IPS-NIHi7 (cell line): ENCODE results near the gene SPON1.
"Not testable (repeated sequence)": the region's sequence is repeated elsewhere in the genome, so short reads cannot be mapped to it uniquely, and the experiment has no call there.

ENCODE experiments used
- DNase-seq: peaks from one replicate; pipeline ENCODE4 v3.0.0; 2012; ENCODE audit warnings: mixed read lengths; ENCODE audit errors: extremely low spot score

The SPON1 gene

DNA sequence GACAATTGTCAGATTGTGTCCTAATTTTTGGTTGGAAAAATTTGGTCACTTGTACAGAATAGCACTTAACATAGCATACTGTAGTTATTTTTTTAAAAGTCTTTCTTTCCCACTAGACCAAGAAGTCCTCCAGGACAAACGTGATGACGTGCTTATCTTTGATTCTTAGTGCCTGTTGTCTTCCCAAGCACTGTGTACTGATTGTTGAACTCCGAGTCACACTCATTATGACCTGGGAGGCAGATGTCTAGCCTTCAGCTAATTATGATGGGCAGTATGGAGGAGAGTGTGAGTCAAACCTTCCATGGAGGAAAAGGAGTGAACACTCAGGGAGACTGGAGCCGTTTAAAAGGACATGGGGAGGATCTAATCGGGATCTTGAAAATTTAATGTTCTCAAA, 119.8 kb downstream of the SPON1 start:
- no peak for DNase-seq

- DNase-seq, result not testable (repeated sequence)
These were observed 126.3 kb downstream of the SPON1 start for GRCh38 chr11:14088861-14089260.

GRCh38 chr11:14089690-14090462, 127.4 kb downstream of the SPON1 start:
- no peak for DNase-seq

- not testable (repeated sequence) for DNase-seq
These were observed 128.1 kb downstream of the SPON1 start for GRCh38 chr11:14090631-14091030.

- DNase-seq, result no peak
These were observed 130.5 kb downstream of the SPON1 start for GRCh38 chr11:14093065-14093464.

DNA sequence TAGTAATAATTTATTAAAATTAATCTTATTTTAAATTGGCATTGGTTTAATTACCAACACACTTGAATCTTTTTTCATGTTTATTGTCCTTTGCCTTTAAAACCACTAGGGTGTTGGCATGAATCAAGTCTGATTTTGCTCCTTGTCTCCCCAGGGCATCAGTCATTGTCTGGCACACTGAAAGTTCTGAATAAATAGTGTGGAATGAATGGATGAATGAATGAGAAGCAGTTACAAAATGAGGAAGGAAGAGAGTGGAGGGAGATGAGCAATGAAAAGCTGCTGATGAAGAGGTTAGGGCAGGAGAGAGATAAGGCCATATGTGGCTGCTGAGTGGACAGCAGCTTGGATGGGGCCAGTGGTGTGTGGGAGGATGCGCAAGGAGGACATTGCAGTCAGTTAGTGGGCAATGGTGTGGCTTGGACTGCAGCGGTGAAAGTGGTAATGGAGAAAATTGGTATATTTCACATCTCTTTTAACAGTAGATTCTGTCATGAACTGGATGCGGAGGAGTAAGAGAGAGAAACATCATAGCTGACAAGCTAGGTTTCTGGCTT, 132.0 kb downstream of the SPON1 start:
- no peak for DNase-seq

DNA sequence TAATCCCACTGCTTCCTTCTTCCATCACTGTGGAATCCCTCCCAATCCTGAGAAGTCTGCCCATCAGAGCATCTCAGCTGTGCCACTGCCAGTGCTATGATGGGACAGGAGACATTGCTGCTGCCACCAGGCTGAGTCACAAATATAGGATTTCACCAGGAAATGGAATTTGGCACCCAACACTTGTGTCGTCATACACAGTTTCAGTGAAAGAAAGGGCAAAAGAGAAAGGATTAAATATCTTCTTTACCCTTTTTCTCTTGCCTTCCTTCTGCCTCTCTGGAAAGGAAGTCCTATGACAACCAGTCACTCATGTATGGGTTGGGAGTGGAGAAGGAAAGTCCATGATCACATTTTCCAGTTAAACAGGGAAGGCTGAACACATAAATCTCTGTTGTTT, 133.4 kb downstream of the SPON1 start:
- DNase-seq, result no peak

GRCh38 chr11:14096606-14097005, 134.1 kb downstream of the SPON1 start:
- no peak for DNase-seq

DNA sequence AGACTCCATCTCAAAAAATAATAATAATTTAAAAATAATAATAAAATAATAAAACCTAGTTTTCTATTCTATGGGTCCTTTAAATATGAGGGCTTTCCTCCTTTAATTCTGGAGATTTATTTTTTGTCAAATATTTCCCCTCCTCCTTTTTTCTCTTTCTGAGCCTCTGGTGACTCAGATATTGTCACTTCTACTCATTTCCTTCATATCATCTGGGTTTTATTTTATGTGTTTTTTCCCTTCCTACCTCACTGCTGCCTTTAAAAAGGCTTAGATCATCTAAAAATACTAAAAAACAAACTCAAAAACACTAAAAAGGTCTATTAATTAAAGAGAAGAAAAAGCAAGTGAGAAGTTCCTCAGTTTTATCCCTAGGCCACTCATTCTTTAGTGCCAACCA, 138.9 kb downstream of the SPON1 start:
- DNase-seq, result no peak

GRCh38 chr11:14102766-14103165, 140.2 kb downstream of the SPON1 start:
- DNase-seq, result no peak

DNA sequence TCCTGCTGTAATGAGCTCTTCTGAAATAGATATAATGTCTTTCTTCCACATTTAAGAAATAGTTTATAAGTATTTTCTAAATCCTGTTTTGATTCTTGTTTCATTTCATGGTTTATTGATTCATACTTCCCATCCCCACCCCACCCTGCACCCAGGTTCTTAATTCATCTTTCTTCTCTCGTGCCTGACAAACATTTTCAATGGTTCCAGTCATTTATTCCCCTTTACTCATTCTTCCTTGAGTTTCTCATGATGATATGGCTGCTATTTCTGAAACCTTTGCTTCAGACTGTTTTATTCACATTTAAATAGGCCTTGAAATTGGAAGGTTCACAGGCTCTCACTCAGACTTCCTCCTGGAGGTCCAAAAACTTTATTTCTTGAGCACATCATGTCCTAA, 142.9 kb downstream of the SPON1 start:
- DNase-seq, result no peak

DNA sequence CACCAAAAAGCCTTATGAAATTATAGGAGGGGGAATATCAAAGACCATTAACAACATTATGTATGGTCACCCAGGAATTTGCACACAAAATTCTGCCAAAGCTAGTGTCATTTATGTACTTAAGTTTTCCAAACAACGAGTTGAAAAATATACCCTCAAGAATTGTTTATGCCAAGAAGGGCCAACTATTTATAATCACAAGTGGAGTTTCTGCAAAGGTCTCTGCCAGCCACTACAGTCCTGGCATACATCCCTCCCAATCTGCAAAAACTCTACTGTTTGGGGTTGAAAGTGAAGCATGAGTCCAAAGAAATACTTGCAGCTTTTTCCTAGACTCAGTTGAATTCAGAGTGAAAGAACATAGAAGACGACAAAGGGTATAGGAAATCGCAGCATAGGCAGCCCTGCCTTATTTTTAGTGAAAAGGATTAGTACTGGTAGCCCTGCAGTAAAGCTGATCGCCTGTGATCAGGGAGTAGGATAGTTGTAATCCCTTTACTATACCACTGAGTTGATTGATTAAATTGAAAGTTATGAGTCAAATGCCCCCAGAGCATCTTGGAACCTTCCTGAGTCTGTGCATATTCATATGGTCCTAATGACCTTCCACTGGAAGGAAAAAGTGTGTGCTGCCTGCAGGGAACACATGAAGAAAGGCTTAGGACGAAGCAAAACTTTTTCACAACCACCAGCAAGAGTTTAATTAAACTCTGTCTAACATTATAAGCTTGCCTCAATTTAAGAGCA, 144.0 kb downstream of the SPON1 start:
- no peak for DNase-seq

DNA sequence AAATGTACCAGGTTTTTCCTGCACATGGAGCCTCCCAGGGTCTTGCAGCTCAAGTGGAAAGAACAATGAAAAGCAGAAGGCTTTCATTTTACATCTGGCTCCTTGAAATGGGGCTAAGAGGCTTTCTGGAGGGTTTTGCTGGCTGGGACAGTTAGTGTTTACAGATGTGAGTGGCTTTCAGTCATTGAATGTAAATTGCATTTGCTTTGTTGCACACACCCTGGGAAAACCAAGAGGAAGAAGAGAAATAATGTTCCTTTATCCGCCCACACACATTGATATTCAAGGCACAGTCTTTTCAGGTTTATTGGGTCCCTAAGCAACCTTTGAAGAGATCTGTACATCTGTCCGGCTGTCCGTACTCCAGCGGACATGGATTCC, 144.5 kb downstream of the SPON1 start:
- no peak for DNase-seq

GRCh38 chr11:14109742-14110141, 147.2 kb downstream of the SPON1 start:
- no peak for DNase-seq

- no peak for DNase-seq
These were observed 148.1 kb downstream of the SPON1 start for GRCh38 chr11:14110629-14111028.

DNA sequence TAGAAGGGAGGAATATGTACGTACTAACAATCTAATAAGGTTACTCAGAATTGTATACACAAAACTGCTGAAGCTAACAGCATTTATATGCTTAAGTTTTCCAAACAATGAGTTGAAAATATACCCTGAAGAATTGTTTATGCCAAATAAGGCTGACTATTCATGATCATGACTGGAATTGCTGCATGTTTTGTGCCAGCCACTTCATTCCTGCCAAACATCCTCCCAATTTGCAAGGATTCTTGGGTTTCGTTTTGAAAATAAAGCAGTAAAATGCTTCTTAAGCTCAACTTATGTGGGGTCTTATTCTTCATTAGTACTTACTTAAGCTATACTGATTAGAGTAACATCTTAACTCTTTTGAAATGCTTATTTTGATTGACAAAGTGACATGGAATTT, 149.0 kb downstream of the SPON1 start:
- DNase-seq, result no peak

GRCh38 chr11:14112721-14113120, 150.2 kb downstream of the SPON1 start:
- no peak for DNase-seq

DNA sequence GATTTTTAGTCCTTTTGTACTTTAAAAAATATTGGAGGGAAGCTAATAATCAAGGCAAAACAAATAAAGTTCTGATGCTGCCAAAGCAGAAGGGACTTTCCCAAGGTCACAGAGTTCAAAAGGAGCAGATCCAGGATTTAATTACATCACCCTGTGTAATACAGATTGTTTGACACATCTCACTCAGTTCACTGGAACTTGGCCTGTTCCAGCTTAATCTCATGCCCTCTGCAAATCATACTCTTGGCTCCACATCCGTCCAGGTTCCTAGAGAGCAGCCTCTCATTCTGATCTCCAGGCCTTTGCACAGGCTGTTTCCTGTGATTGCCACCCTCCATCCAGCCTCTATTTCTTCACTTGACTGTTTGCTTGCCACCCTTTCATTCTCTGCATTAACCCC, 151.7 kb downstream of the SPON1 start:
- no peak for DNase-seq

DNA sequence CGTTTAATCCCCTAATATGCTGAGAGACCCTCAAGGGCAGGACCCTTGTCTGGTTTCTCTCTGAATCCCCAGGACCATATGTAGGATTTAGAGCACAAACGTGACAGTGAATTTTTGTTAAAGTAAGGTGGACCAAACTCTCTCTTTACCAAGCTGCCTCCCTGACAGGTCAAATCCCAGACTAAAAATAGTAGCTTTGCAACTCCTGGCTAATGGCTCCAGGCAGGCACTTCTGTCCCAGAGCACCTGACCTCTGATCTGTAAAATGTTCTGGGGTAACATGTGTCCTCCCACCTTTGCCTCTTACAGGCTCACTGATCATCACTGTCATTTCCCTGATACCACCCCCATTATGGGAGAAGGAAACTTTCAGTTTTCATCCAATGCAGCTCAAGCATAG, 152.3 kb downstream of the SPON1 start:
- DNase-seq, result no peak

- no peak for DNase-seq
These were observed 155.1 kb downstream of the SPON1 start for GRCh38 chr11:14117632-14118031.

- no peak for DNase-seq
These were observed 155.5 kb downstream of the SPON1 start for GRCh38 chr11:14118072-14118471.

DNA sequence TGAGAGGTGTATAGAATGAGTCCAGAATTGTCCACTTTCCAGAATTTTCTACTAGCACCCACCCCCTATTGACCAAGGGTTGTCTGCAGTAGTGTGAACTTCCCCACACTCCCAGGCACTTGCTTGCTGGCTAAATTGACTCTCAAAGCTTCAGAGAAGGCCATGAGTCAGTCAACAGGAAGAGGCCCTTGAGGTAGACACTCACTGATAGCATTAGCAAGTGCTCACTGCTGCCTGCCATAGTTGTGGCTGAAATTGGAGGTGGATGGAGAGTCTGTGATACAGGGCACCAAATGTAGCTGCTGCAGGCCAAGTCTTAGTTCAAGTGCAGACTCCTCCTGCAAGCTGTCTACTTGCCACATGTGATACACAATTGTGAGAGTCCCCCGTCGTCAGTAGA, 156.8 kb downstream of the SPON1 start:
- DNase-seq, result no peak

DNA sequence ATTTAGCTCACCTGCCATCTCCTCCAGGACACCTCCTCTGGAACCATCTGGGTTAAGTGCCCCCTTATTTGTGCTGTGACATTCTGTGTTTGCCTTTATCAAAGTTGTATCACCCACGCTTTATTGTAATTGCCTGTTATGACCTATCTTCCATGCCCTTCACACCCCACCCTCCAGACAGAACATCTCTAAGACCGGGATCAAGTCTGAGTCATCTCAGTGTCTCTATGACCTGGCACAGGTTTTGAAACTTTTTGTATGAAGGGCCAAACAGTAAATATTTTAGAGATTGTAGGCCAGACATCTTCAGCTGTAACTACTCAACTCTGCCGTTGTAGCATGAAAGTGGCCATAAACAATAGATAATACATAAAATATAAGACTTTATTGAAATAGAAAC, 161.8 kb downstream of the SPON1 start:
- no peak for DNase-seq
